ENCODE results near the gene FBXL22. TPM values are rescaled to one million over a fixed set of nuclear protein-coding genes. Genes with fewer than 3 reads are reported as not detected.

Gene FBXL22
- polyA plus RNA-seq, 1 experiment: 1.3 TPM

GRCh38 chr15:63596676-63597037, 530 bp upstream of the FBXL22 start:
- CTCF ChIA-PET: interaction anchor here (0.9 to 1.7 kb wide), 6 partner anchors 11 to 308 kb away, joined by 3 to 6 read pairs (median 3); no protein-coding TSS in a partner anchor
- Histone ChIP-seq H3K27ac (ENCODE audit: low read depth, low read length) (peak overlapping the region; percentile 87), H3K4me3 (ENCODE audit: low read depth, low read length) (no peak overlapping the region), H3K9me3 (ENCODE audit: control insufficient read depth, insufficient read depth, low read length) (no peaks in the 10 kb centered on the region; the same call in 1 of the 2 replicates), H3K27me3 (ENCODE audit: control insufficient read depth, insufficient read depth, low read length) (no peaks in the 10 kb centered on the region)
- POLR2A ChIA-PET: interaction anchor here (1.0 to 1.7 kb wide), 3 partner anchors 9 to 92 kb away, joined by 4 to 8 read pairs (median 5); partner anchors contain the start of gene USP3
- no peak for TF ChIP-seq CTCF (IDR thresholded peaks at IDR 0.05; ENCODE audit: low read depth, low read length)
- DNase-seq (ENCODE audit: low read depth, low spot score): no peak

GRCh38 chr15:63597821-63598220, 634 bp downstream of the FBXL22 start:
- Histone ChIP-seq H3K27ac (ENCODE audit: low read depth, low read length) (peak overlapping the region; percentile 87), H3K27me3 (ENCODE audit: control insufficient read depth, insufficient read depth, low read length) (no peaks in the 10 kb centered on the region), H3K4me3 (ENCODE audit: low read depth, low read length) (peak overlapping the region; percentile 25; the same call in 1 of the 2 replicates), H3K9me3 (ENCODE audit: control insufficient read depth, insufficient read depth, low read length) (no peaks in the 10 kb centered on the region; the same call in 1 of the 2 replicates)
- ChIA-PET CTCF (interaction anchor here (1.3 to 2.2 kb wide), 2 partner anchors 12 to 131 kb away, joined by 5 to 10 read pairs; no protein-coding TSS in a partner anchor), POLR2A (interaction anchor here (1.2 to 1.7 kb wide), 2 partner anchors 10 to 88 kb away, joined by 4 to 8 read pairs; no protein-coding TSS in a partner anchor)
- TF ChIP-seq CTCF (IDR thresholded peaks at IDR 0.05; ENCODE audit: low read depth, low read length): no peak
- no peak for DNase-seq (ENCODE audit: low read depth, low spot score)

GRCh38 chr15:63598473-63599400, 1.6 kb downstream of the FBXL22 start:
- TF ChIP-seq CTCF (IDR thresholded peaks at IDR 0.05; ENCODE audit: low read depth, low read length): no peak
- CTCF ChIA-PET: interaction anchor here (1.1 to 2.2 kb wide), 5 partner anchors 11 to 469 kb away, joined by 4 to 10 read pairs (median 6); no protein-coding TSS in a partner anchor
- no peaks in the 10 kb centered on the region for H3K27me3 ChIP-seq (ENCODE audit: control insufficient read depth, insufficient read depth, low read length)
- H3K9me3 ChIP-seq (ENCODE audit: control insufficient read depth, insufficient read depth, low read length): no peaks in the 10 kb centered on the region; the same call in 1 of the 2 replicates
- no peak for DNase-seq (ENCODE audit: low read depth, low spot score)
- no peak overlapping the region for H3K27ac ChIP-seq (ENCODE audit: low read depth, low read length)
- no peak overlapping the region for H3K4me3 ChIP-seq (ENCODE audit: low read depth, low read length)
- POLR2A ChIA-PET: interaction anchor here (0.6 to 1.0 kb wide), 2 partner anchors 31 to 93 kb away, joined by 3 read pairs; no protein-coding TSS in a partner anchor

- Histone ChIP-seq H3K27me3 (ENCODE audit: control insufficient read depth, insufficient read depth, low read length) (no peaks in the 10 kb centered on the region), H3K9me3 (ENCODE audit: control insufficient read depth, insufficient read depth, low read length) (no peaks in the 10 kb centered on the region; the same call in 1 of the 2 replicates), H3K4me3 (ENCODE audit: low read depth, low read length) (peak overlapping the region; percentile 64), H3K27ac (ENCODE audit: low read depth, low read length) (peak overlapping the region; percentile 11)
- ChIA-PET POLR2A (interaction anchor here (0.6 kb wide), 2 partner anchors 31 to 439 kb away, joined by 3 to 4 read pairs; no protein-coding TSS in a partner anchor), CTCF (interaction anchor here (1.1 to 2.2 kb wide), 4 partner anchors 11 to 468 kb away, joined by 4 to 10 read pairs (median 6); no protein-coding TSS in a partner anchor)
- no peak for DNase-seq (ENCODE audit: low read depth, low spot score)
- peak; percentile 55 for TF ChIP-seq CTCF (IDR thresholded peaks at IDR 0.05; ENCODE audit: low read depth, low read length)
These were observed 2.3 kb downstream of the FBXL22 start for GRCh38 chr15:63599401-63600000.

All from AG04450 (cell line).